OCI-LY3 (cell line): ENCODE data around the gene SERPINB13.

Source experiments
- H2AFZ ChIP-seq: fragments of 200-600, 300-600 bp; shearing (Covaris generic); 2 replicates; pipeline ENCODE4 v1.6.0; 2014; ENCODE audit warnings: antibody characterized with exemption, low read depth, low read length
- H3K27ac ChIP-seq: fragments of 200-600, 300-600 bp; sonication (generic); 2 replicates; pipeline ENCODE4 v1.5.1; 2014; ENCODE audit warnings: mild to moderate bottlenecking, low read length, moderate library complexity, mixed read lengths
- H3K27me3 ChIP-seq: fragments of 200-600, 300-600 bp; sonication (generic); 2 replicates; pipeline ENCODE4 v1.6.1; 2014; ENCODE audit warnings: low read depth, low read length, mixed read lengths
- H3K36me3 ChIP-seq: fragments of 200-600, 300-600 bp; sonication (generic); replicated peaks from 2 replicates; pipeline ENCODE3; 2014; ENCODE audit warnings: low read depth, low read length, mixed read lengths
- H3K4me1 ChIP-seq: fragments of 300-600, 200-600 bp; sonication (generic); 2 replicates; pipeline ENCODE4 v1.6.1; 2014; ENCODE audit warnings: low read length, mixed read lengths
- H3K4me2 ChIP-seq: fragments of 200-600, 300-600 bp; sonication (generic); 2 replicates; pipeline ENCODE4 v1.6.1; 2014; ENCODE audit warnings: low read length, mixed read lengths
- H3K4me3 ChIP-seq: fragments of 300-600, 200-600 bp; sonication (generic); 2 replicates; pipeline ENCODE4 v1.5.1; 2014; ENCODE audit warnings: antibody characterized with exemption, mild to moderate bottlenecking, low read length, moderate library complexity
- H3K79me2 ChIP-seq: fragments of 300-600, 200-600 bp; shearing (Covaris generic); 2 replicates; pipeline ENCODE4 v1.6.1; 2014; ENCODE audit warnings: mild to moderate bottlenecking, low read length, mixed read lengths
- H3K9ac ChIP-seq: fragments of 300-600, 200-600 bp; shearing (Covaris generic); 2 replicates; pipeline ENCODE4 v1.6.0; 2014; ENCODE audit warnings: mild to moderate bottlenecking, low read length, moderate library complexity
- H3K9me3 ChIP-seq: fragments of 200-600, 300-600 bp; shearing (Covaris generic); 2 replicates; pipeline ENCODE4 v1.6.1; 2014; ENCODE audit warnings: low read length, mixed read lengths; ENCODE audit not compliant: insufficient read depth
- H4K20me1 ChIP-seq: fragments of 200-600, 300-600 bp; sonication (generic); 2 replicates; pipeline ENCODE4 v1.6.1; 2016; ENCODE audit warnings: low read length, mixed read lengths; ENCODE audit not compliant: insufficient read depth
- CTCF ChIP-seq: fragments of 200-600, 300-600 bp; sonication (generic); IDR thresholded peaks from 2 replicates; pipeline ENCODE4 v1.5.1; 2014; ENCODE audit warnings: antibody characterized with exemption, low read length, low read depth
- EZH2phosphoT487 ChIP-seq: fragments of 200-600 bp; shearing (Covaris generic); IDR thresholded peaks from 2 replicates; pipeline ENCODE4 v1.6.1; 2018; ENCODE audit warnings: antibody characterized with exemption, mixed run types, low read depth

SERPINB13 gene

GRCh38 chr18:63586966-63587365 is at the start of gene SERPINB13:
Gene SERPINB13 (plus strand): TSS chr18:63587343. CDS start chr18:63588668, 1,325 bp downstream.
- no peak for TF ChIP-seq CTCF
- no peak for TF ChIP-seq EZH2phosphoT487
- Histone ChIP-seq H3K4me2 (no peak within 1 kb of the TSS), H3K27ac (no peak within 1 kb of the TSS), H3K79me2 (no peaks in the 10 kb centered on the region), H3K9ac (no peak within 1 kb of the TSS), H2AFZ (no peak within 1 kb of the TSS), H4K20me1 (no peaks in the 10 kb centered on the region), H3K4me3 (no peak within 1 kb of the TSS), H3K27me3 (no peaks in the 10 kb centered on the region), H3K36me3 (no peaks in the 10 kb centered on the region), H3K9me3 (no peaks in the 10 kb centered on the region), H3K4me1 (peaks cover 27% of the 10 kb centered on the region)

GRCh38 chr18:63539904-63540510 is 47.1 kb upstream of the SERPINB13 start:
- Histone ChIP-seq H3K27ac (no peak overlapping the region), H3K4me2 (no peak overlapping the region), H3K4me1 (no peaks in the 10 kb centered on the region), H3K27me3 (peaks cover 10% of the 10 kb centered on the region; the same call in 1 of the 2 replicates), H3K36me3 (no peaks in the 10 kb centered on the region), H3K9ac (no peak overlapping the region), H3K79me2 (no peaks in the 10 kb centered on the region), H3K4me3 (no peak overlapping the region), H3K9me3 (no peaks in the 10 kb centered on the region), H4K20me1 (no peaks in the 10 kb centered on the region), H2AFZ (no peak overlapping the region)
- no peak for TF ChIP-seq CTCF

GRCh38 chr18:63542069-63542468 is 45.1 kb upstream of the SERPINB13 start, which contains the start of gene SERPINB12:
Gene SERPINB12 (plus strand): TSS chr18:63542369. CDS start chr18:63556160, 13,791 bp downstream.
- H3K4me3 ChIP-seq = no peak within 1 kb of the TSS
- no peak for TF ChIP-seq EZH2phosphoT487
- no peak for TF ChIP-seq CTCF
- H3K4me1 ChIP-seq = no peaks in the 10 kb centered on the region
- H3K79me2 ChIP-seq = no peaks in the 10 kb centered on the region
- no peak within 1 kb of the TSS for H3K27ac ChIP-seq
- peaks cover 10% of the 10 kb centered on the region; the same call in 1 of the 2 replicates for H3K27me3 ChIP-seq
- no peaks in the 10 kb centered on the region for H4K20me1 ChIP-seq
- no peak within 1 kb of the TSS for H3K9ac ChIP-seq
- no peaks in the 10 kb centered on the region for H3K9me3 ChIP-seq
- no peak within 1 kb of the TSS for H3K4me2 ChIP-seq
- H2AFZ ChIP-seq = no peak within 1 kb of the TSS
- no peaks in the 10 kb centered on the region for H3K36me3 ChIP-seq

- H3K27me3 ChIP-seq = peaks cover 10% of the 10 kb centered on the region; the same call in 1 of the 2 replicates
- no peaks in the 10 kb centered on the region for H3K9me3 ChIP-seq
- no peak overlapping the region for H3K9ac ChIP-seq
- H3K79me2 ChIP-seq = no peaks in the 10 kb centered on the region
- H3K4me2 ChIP-seq = no peak overlapping the region
- no peak overlapping the region for H3K4me3 ChIP-seq
- no peak overlapping the region for H3K27ac ChIP-seq
- TF ChIP-seq EZH2phosphoT487 = no peak
- no peak for TF ChIP-seq CTCF
- H2AFZ ChIP-seq = no peak overlapping the region
- H3K36me3 ChIP-seq = no peaks in the 10 kb centered on the region
- H3K4me1 ChIP-seq = no peaks in the 10 kb centered on the region
- H4K20me1 ChIP-seq = no peaks in the 10 kb centered on the region
These were observed 43.1 kb upstream of the SERPINB13 start for GRCh38 chr18:63544017-63544416.
